ENCODE results near the gene PRPF40B.

- TF ChIP-seq POLR2A (IDR thresholded peaks at IDR 0.05; ENCODE audit: low read length), result no peak
- TF ChIP-seq GATA1 (IDR thresholded peaks at IDR 0.05; ENCODE audit: low read depth, low read length), result no peak
Observed at GRCh38 chr12:49669796-49670195, 46.4 kb downstream of the PRPF40B start.
